Measurements from ENCODE around the gene ZFR2.

ZFR2 gene

DNA sequence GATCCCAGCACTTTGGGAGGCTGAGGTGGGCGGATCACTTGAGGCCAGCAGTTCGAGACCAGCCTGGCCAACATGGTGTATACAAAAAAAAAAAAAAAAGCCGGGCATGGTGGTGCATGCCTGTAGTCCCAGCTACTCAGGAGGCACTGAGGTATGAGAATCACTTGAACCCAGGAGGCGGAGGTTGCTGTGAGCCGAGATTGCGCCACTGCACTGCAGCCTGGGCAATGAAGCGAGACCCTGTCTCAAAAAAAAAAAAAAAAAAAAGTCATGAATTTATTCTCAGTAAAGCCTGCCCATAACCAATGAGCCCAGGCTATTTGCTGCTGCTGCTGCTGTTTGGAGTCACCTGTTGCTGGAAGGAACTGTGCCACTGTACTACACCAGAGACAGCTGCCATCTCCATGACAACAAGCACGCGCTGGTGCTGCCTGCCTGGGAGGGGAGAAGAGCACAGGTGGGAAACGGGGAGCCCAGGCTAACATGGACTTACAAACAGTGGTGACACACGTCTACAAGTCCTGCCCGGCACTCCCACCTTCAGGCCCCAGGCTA lies 11.3 kb downstream of the ZFR2 start:
- no peak overlapping the region for H3K4me3 ChIP-seq (ENCODE audit: low read length)
- TF ChIP-seq ZNF274 (IDR thresholded peaks at IDR 0.05; ENCODE audit: low read depth, low read length): no peak

GRCh38 chr19:3855320-3855719 lies 13.5 kb downstream of the ZFR2 start:
- H3K4me3 ChIP-seq (ENCODE audit: low read length): no peak overlapping the region
- no peak for TF ChIP-seq ZNF274 (IDR thresholded peaks at IDR 0.05; ENCODE audit: low read depth, low read length)

DNA sequence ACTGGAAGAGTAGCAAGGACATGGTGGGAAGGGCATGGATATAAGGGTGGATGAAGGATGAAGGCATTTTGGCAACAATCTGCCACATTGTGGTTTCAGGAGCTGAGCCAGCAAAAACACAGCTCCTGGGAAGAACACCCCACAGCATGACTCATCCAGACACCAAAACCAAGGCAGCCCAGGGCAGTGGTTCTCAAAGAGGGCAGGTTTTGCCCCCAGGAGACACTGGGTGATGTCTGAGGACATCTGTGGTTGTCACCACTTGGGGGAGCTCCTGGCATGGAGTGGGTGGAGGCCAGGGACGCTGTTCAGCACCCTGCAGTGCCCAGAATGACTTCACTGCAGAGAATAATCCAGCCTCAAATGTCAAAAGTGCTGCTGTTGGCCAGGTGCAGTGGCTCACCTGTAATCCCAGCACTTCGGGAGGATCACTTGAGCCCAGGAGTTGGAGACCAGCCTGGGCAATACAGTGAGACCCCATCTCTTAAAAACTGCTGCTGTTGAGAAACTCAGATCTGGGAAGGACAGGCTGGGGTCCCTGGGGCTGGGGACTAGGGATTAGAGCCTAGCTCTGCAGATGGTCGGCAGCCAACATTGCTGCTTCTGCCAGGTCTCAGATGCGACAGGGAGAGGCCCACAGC lies 16.1 kb downstream of the ZFR2 start:
- TF ChIP-seq ZNF274 (IDR thresholded peaks at IDR 0.05; ENCODE audit: low read depth, low read length): no peak
- H3K4me3 ChIP-seq (ENCODE audit: low read length): no peak overlapping the region

GRCh38 chr19:3852177-3852511 lies 16.7 kb downstream of the ZFR2 start:
- no peak overlapping the region for H3K4me3 ChIP-seq (ENCODE audit: low read length)
- no peak for TF ChIP-seq ZNF274 (IDR thresholded peaks at IDR 0.05; ENCODE audit: low read depth, low read length)

DNA sequence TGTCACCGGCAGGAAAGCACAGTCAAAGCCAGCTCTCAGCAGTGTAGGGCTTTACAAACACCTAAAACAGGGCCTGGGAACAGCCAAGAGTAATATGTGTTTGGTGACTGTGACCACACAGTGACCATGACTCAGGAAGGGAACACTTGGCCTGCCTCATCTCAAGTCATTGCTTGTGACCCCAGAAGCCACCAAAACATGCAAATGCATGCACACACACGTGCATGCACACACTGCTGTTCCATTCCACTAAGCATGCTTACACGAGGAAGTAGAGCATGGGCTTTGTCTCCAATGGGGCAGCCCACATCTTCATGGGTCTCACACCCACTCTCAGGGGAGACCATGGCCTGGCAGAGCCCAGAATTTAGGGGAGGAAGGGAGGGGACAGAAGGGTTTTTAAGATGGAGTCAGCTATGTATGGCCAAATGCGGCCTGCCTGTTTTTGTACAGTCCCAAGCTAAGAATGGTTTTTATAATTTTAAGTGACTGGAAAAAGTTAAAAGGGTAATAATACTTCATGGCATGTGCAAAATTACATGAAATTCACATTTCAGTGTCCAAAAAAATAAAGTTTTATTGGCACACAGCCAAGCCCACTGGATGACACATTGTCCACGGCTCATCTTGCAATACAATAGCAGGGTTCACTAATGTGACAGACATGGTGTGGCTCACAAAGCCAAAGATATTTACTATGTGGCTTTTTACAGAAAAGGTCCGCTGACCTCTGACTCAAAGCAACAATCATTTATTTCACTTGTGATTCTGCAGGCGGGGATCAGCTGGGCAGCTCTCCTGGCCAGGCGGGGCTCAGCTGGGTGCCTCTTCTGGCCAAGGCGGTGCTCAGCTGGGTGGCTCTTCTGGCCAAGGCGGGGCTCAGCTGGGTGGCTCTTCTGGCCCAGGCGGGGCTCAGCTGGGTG lies 17.3 kb downstream of the ZFR2 start:
- TF ChIP-seq ZNF274 (IDR thresholded peaks at IDR 0.05; ENCODE audit: low read depth, low read length): no peak
- H3K4me3 ChIP-seq (ENCODE audit: low read length): no peak overlapping the region

DNA sequence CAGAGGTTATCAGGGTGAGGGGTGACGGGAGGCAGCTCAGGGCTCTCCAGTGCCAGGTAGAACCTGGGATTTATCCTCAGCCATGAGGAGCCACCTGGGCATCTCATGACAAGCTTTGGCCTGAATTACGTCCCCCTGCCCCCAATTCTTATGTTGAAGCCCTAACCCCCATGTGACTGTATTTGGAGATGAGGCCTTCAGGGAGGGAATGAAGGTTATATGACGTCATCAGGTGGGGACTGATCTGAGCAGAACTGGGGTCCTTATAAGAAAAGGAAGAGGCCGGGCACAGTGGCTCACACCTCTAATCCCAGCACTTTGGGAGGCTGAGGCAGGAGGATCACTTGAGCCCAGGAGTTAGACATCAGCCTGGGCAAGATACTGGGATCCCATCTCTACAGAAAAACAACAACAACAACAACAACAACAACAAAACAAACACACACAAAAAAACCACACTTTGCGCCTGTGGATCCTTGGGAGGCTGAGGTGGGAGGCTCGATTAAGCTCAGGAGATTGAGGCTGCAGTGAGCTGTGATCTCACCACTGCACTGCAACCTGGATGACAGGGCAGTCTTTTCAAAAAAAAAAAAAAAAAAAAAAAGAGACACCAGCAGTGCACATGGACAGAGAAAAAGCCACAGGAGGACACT lies 18.4 kb downstream of the ZFR2 start:
- TF ChIP-seq ZNF274 (IDR thresholded peaks at IDR 0.05; ENCODE audit: low read depth, low read length): no peak
- H3K4me3 ChIP-seq (ENCODE audit: low read length): no peak overlapping the region

GRCh38 chr19:3849787-3850186 lies 19.1 kb downstream of the ZFR2 start:
- no peak for TF ChIP-seq ZNF274 (IDR thresholded peaks at IDR 0.05; ENCODE audit: low read depth, low read length)
- H3K4me3 ChIP-seq (ENCODE audit: low read length): no peak overlapping the region

GRCh38 chr19:3849092-3849491 lies 19.7 kb downstream of the ZFR2 start:
- no peak for TF ChIP-seq ZNF274 (IDR thresholded peaks at IDR 0.05; ENCODE audit: low read depth, low read length)

DNA sequence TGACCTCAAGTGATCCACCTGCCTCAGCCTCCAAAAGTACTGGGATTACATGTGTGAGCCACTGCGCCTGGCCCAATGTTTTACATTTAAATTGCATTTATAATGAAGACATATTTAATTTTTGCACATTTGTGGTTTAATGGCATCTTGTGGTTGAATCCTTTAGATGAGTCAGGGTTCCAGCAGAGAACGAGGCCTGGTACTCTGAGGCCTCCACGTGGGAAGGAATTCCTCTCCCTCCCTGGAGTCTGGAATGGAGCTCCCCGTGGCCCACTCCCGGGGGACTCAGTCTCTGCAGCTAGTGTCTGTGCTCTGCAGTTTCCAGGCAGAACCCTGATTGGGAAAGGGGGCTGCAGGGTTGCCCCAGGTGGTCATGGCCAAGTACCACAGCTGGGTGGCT lies 24.2 kb downstream of the ZFR2 start:
- H3K4me3 ChIP-seq (ENCODE audit: low read length): no peak overlapping the region
- TF ChIP-seq ZNF274 (IDR thresholded peaks at IDR 0.05; ENCODE audit: low read depth, low read length): no peak

More at GRCh38 chr19:3849092-3849491, 19.7 kb downstream of the ZFR2 start:
- no peak overlapping the region for H3K4me3 ChIP-seq (ENCODE audit: low read length)

DNA sequence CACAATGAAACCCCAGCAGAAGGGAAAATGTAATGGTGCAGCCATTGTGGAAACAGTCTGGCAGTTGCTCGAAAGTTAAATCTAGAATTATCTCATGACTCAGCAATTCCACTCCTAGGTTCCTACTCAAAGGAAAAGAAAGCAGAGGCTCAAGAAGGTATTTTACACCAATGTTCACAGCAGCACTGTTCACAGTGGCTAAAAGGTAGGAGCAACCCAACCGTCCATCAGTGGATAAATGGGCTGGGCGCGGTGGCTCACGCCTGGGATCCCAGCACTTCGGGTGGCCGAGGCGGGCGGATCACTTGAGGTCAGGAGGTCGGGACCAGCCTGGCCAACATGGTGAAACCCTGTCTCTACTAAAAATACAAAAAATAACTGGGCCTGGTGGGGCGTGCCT lies 25.9 kb downstream of the ZFR2 start:
- no peak overlapping the region for H3K4me3 ChIP-seq (ENCODE audit: low read length)
- TF ChIP-seq ZNF274 (IDR thresholded peaks at IDR 0.05; ENCODE audit: low read depth, low read length): no peak

DNA sequence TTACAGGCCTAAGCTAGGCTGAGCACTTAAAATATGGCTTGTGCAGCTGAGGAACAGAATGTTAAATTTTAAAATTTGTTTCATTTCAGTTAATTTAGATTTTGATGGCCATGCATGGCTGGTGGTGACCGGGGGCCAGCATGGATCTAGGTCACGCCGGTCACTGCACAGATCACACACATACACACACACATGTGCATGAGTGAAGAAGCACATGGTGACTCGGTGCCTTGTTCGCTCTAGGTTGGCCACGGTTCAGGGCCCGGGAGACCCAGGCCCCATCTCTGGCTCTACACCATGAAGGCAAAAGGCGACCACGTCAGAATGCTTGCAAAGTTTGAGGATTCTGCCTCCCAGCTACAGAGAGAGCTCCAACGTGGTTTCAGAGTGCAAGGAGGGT lies 28.0 kb downstream of the ZFR2 start:
- no peak overlapping the region for H3K4me3 ChIP-seq (ENCODE audit: low read length)
- TF ChIP-seq ZNF274 (IDR thresholded peaks at IDR 0.05; ENCODE audit: low read depth, low read length): no peak

DNA sequence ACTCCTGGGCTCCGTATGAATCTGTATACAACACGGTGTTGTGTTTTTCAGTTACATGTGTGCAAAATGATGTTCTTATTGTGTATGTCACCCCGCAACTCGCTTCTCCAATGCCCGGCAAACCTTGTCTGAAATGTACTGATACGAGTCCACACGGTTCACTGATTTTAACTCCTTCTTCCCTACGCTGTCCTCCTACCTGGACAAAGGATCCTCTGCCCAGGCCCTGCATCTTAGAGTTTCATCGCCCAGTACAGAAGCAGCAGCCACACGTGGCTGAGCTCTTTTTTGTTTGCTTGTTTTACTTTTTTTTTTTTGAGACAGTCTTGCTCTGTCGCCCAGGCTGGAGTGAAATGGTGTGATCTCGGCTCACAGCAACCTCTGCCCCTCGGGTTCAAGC lies 28.9 kb downstream of the ZFR2 start:
- TF ChIP-seq ZNF274 (IDR thresholded peaks at IDR 0.05; ENCODE audit: low read depth, low read length): no peak
- no peak overlapping the region for H3K4me3 ChIP-seq (ENCODE audit: low read length)

DNA sequence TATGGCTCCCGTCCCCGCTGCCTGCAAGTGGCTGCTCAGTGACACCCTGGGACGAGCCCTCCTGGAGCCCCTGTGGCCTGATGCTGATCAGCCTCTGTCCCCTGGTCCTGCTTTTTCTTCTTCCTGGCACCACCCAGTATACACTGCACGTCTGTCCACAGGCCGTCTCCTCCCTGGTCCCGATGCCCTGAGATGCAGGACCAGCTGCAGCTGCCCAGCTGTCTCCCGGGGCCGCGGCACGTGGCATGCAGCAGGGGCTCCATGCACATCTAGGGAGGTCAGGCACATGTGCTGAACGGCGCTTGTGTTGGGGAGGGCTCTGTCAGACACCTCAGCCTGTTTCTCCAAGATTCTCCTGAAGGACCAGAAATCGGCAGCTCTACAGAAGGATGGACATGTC lies 30.2 kb downstream of the ZFR2 start:
- no peak for TF ChIP-seq ZNF274 (IDR thresholded peaks at IDR 0.05; ENCODE audit: low read depth, low read length)
- H3K4me3 ChIP-seq (ENCODE audit: low read length): no peak overlapping the region

- TF ChIP-seq ZNF274 (IDR thresholded peaks at IDR 0.05; ENCODE audit: low read depth, low read length): no peak
- H3K4me3 ChIP-seq (ENCODE audit: low read length): no peak overlapping the region
Observed at GRCh38 chr19:3837922-3838321, 30.9 kb downstream of the ZFR2 start.

DNA sequence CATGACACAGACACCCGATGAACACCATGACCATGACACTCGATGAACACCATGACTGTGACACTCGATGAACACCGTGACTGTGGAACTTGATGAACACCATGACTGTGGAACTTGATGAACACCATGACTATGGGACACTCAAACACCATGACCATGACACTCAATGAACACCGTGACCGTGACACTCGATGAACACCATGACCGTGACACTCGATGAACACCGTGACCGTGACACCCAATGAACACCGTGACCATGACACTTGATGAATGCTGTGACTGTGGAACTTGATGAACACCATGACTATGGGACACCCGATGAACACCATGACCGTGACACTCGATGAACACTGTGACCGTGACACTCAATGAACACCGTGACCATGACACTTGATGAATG lies 31.5 kb downstream of the ZFR2 start:
- TF ChIP-seq ZNF274 (IDR thresholded peaks at IDR 0.05; ENCODE audit: low read depth, low read length): no peak
- no peak overlapping the region for H3K4me3 ChIP-seq (ENCODE audit: low read length)

All from GM08714 (cell line).